Esophagus muscularis mucosa (tissue), 4 donors: ENCODE measurements around the gene ZNF407. TPM values are rescaled to one million over a fixed set of nuclear protein-coding genes. Genes with fewer than 3 reads are reported as not detected.

Experiments used
- DNase-seq: peaks from one replicate; pipeline ENCODE4 v3.0.0-alpha.2; 2017; ENCODE audit errors: extremely low spot score
- H3K27ac ChIP-seq, 4 donors: fragments of 200-600 bp; sonication (generic); replicated peaks in 1 of 4; 1 replicate in 3 of 4; 2 replicates in 1 of 4; pipeline ENCODE4 v1.5.1; 2016 to 2019; ENCODE audit warnings: mild to moderate bottlenecking in 1 of 4
- H3K27me3 ChIP-seq, 4 donors: fragments of 200-600 bp; sonication (generic); one replicate each; pipeline versions ENCODE4 v1.5.1 to v1.6.0; 2016 to 2019
- H3K36me3 ChIP-seq, 4 donors: fragments of 200-600 bp; sonication (generic); one replicate each; pipeline ENCODE4 v1.5.1; 2016 to 2019
- H3K4me1 ChIP-seq, 4 donors: fragments of 200-600 bp; sonication (generic); one replicate each; pipeline ENCODE4 v1.5.1; 2016 to 2019
- H3K4me3 ChIP-seq, 4 donors: fragments of 200-600 bp; sonication (generic); 1 replicate in 2 of 4; 2 replicates in 2 of 4; pipeline ENCODE4 v1.5.1; 2016 to 2019; ENCODE audit warnings: mild to moderate bottlenecking in 4 of 4, moderate library complexity in 1 of 4
- H3K9me3 ChIP-seq, 4 donors: fragments of 200-600 bp; sonication (generic); 1 replicate in 3 of 4; 2 replicates in 1 of 4; pipeline ENCODE4 v1.5.1; 2016 to 2019
- EP300 ChIP-seq: sonication (generic); formaldehyde crosslinking; IDR thresholded peaks from one replicate; pipeline ENCODE4 v1.6.1; 2017; ENCODE audit warnings: antibody characterized with exemption
- POLR2A ChIP-seq: fragments of 450-650 bp; IDR thresholded peaks from one replicate; pipeline ENCODE4 v1.6.1; 2017; ENCODE audit warnings: antibody characterized with exemption, moderate library complexity, mild to moderate bottlenecking, low read depth
- POLR2AphosphoS5 ChIP-seq, 2 donors: sonication (generic); formaldehyde crosslinking; IDR thresholded peaks; one replicate each; pipeline ENCODE4 v1.6.1; 2017; ENCODE audit warnings: antibody characterized with exemption in 2 of 2
- WGBS: methylation state at CpG from one replicate; pipeline ENCODE4 v1.1.5; 2018; 5-methylcytosine and 5-hydroxymethylcytosine counted together
- intact Hi-C: fragments of 100-400 bp; cut with DNase I; formaldehyde crosslinking; loops from one replicate; pipeline ENCODE4 v1.15.1; 2023
- total RNA-seq, 4 donors: library from RNA; depleted of rRNA; stranded (reverse); fragments of >200 nt; gene quantifications; one replicate each; pipeline versions ENCODE4 v1.1.0 to v1.2.1, GENCODE V29; 2016
- TF ChIP-seq, protein P1 (sequence below), 3 experiments: fragments of 200-600 bp in 2 of 3; fragments of 450-650 bp in 1 of 3; sonication (generic) in 2 of 3; IDR thresholded peaks; one replicate each; pipeline ENCODE4 v1.5.1; 2017 to 2019; ENCODE audit warnings: antibody characterized with exemption in 3 of 3, mild to moderate bottlenecking in 2 of 3, moderate library complexity in 1 of 3

Gene ZNF407
- total RNA-seq, 4 donors from 2014 or later, result 13.9 to 19.1 (median 17.2) TPM

DNA sequence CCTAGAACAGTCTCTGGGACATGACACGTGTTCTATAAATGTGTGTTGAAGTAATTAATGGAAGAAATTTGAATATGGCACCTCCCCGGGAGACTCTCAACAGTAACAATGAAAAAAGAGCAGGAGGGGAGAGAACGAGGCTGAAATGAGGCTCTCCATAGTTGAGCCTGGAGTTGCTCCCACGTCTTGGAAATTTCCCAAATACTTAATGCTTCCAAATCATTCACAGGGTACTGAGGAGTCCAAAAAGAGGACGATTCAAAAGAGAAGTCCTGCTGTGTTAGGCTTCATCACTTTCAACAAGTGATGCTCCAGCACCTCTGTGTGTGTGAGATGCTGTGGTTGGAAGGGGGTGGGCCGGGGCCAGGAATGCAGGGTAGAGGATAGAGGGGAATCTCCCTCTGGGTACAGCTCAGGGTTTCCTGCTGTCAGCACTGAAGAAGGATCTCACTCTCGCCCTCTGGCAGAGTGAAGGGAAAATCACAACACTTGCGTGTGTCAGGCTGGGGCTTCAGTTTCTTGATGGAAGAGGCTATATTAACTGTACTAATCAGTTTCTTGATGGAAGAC lies 18.1 kb upstream of the ZNF407 start:
- no peaks in the 10 kb centered on the region for H3K9me3 ChIP-seq
- no peak overlapping the region for H3K4me3 ChIP-seq
- TF ChIP-seq POLR2A, result no peak
- TF ChIP-seq, protein P1, sequence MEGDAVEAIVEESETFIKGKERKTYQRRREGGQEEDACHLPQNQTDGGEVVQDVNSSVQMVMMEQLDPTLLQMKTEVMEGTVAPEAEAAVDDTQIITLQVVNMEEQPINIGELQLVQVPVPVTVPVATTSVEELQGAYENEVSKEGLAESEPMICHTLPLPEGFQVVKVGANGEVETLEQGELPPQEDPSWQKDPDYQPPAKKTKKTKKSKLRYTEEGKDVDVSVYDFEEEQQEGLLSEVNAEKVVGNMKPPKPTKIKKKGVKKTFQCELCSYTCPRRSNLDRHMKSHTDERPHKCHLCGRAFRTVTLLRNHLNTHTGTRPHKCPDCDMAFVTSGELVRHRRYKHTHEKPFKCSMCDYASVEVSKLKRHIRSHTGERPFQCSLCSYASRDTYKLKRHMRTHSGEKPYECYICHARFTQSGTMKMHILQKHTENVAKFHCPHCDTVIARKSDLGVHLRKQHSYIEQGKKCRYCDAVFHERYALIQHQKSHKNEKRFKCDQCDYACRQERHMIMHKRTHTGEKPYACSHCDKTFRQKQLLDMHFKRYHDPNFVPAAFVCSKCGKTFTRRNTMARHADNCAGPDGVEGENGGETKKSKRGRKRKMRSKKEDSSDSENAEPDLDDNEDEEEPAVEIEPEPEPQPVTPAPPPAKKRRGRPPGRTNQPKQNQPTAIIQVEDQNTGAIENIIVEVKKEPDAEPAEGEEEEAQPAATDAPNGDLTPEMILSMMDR (IDR thresholded peaks at IDR 0.05), result no peak
- no peaks in the 10 kb centered on the region for H3K36me3 ChIP-seq
- DNase-seq, result no peak
- H3K27me3 ChIP-seq, result peaks cover 0 to 40% (median 0%) of the 10 kb centered on the region in 4 donors
- 27% methylated on average over 8 of the region's 8 CpGs for WGBS
- intact Hi-C loops, result no loop called here
- H3K4me1 ChIP-seq, result no peaks in the 10 kb centered on the region
- H3K27ac ChIP-seq, result no peak overlapping the region

DNA sequence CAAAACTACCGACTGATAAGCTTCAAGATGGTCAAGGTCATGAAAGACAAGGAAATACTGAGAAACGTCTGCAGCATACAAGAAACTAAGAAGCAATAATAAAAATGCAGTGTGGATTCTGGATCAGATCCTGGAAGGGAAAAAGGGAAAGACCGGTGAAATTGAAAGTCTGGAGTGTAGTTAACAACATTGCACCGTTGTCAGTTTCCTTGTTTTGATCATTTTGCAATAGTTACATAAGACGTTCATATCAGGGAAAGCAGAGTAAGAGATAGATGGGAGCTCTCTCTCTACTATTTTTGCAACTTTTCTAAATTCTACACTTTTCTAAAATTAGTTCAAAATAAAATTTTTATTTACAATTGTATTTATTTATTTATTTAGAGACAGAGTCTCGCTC lies 15.0 kb upstream of the ZNF407 start:
- H3K27me3 ChIP-seq, result peaks cover 0 to 45% (median 0%) of the 10 kb centered on the region in 4 donors

DNA sequence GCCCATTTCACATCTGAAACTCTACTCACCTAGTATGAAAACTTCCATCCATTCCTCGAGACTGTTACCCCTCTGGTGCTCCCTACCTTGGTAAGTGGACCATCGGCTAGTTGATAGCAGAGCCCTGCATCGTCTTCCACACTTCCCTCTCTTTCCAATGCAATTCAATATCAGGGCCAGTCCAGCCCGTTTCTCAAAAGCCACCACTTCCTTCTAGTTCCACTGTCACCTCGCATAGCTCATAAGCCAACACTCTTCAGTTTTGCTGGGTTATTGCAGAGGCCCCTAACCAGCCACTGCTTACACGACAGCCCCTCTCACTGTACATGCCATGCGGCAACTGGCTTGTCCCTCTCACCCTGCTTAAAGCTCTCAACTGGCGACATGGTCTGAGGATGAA lies 10.2 kb upstream of the ZNF407 start:
- Histone ChIP-seq H3K27ac (no peak overlapping the region), H3K27me3 (peaks cover 0 to 8% (median 0%) of the 10 kb centered on the region in 4 donors), H3K4me3 (no peak overlapping the region), H3K4me1 (no peaks in the 10 kb centered on the region), H3K9me3 (no peaks in the 10 kb centered on the region), H3K36me3 (no peaks in the 10 kb centered on the region)
- 78% methylated on average over 8 of the region's 8 CpGs for WGBS
- no peak for DNase-seq
- intact Hi-C loops, result no loop called here
- TF ChIP-seq, protein P1 (IDR thresholded peaks at IDR 0.05), result no peak
- TF ChIP-seq POLR2AphosphoS5 (IDR thresholded peaks at IDR 0.05), result no peak
- TF ChIP-seq EP300, result no peak
- TF ChIP-seq POLR2A, result no peak

More for the DNA sequence above, 15.0 kb upstream of the ZNF407 start:
- Histone ChIP-seq H3K9me3 (no peaks in the 10 kb centered on the region), H3K4me1 (no peaks in the 10 kb centered on the region), H3K4me3 (no peak overlapping the region), H3K27ac (no peak overlapping the region), H3K36me3 (no peaks in the 10 kb centered on the region)
- intact Hi-C loops, result no loop called here
- 75% methylated on average over 6 of the region's 6 CpGs for WGBS
- DNase-seq, result no peak
- TF ChIP-seq, protein P1 (IDR thresholded peaks at IDR 0.05), result no peak
- TF ChIP-seq POLR2AphosphoS5 (IDR thresholded peaks at IDR 0.05) (no peak), EP300 (no peak), POLR2A (no peak)

DNA sequence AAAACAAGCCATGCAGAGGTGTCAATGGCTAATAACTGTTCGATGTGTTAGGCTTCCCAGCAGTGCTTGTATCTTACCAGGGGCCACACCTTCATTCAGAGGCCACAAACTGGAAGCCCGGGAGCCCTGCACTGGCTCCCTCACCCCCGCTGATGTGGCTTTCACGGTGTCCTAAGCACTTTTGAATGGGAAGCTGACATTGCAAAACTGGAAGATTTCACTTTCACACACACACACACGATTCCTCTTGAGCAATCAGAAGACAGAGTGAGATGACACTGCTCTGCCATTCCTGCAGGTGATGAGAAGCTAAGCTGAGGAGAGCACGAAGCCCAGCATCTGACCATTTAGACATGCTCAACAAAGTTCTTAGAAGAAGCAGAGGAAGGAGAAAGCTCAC lies 8.6 kb upstream of the ZNF407 start:
- WGBS, result 59% methylated on average over 6 of the region's 6 CpGs
- Histone ChIP-seq H3K27me3 (peaks cover 0 to 5% (median 0%) of the 10 kb centered on the region in 4 donors), H3K27ac (no peak overlapping the region), H3K4me3 (no peak overlapping the region), H3K36me3 (peaks cover 0 to 11% (median 3%) of the 10 kb centered on the region in 4 donors), H3K4me1 (no peaks in the 10 kb centered on the region), H3K9me3 (no peaks in the 10 kb centered on the region)
- TF ChIP-seq POLR2AphosphoS5 (IDR thresholded peaks at IDR 0.05) (no peak), EP300 (no peak), POLR2A (no peak)
- TF ChIP-seq, protein P1 (IDR thresholded peaks at IDR 0.05), result no peak
- intact Hi-C loops, result no loop called here
- DNase-seq, result peak; percentile 50

DNA sequence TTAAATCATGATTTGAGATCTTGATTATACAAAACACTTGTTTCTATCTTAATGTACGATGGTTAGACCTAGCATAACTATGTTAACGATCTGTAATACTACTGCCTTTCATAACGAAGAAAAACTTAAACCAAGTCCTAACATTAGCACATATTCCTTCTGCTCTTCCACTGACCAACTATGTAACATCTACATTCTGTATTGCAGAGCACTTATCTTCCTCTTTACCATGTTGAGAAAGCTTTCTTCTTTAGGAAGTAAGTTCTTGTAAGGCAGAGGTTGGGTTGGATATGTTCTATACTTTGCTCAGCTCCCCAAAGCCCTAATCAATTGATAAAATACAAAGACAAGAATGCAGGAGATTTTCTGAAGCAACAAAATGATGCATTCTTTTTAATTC lies 7.9 kb upstream of the ZNF407 start:
- peaks cover 0 to 5% (median 0%) of the 10 kb centered on the region in 4 donors for H3K27me3 ChIP-seq
- TF ChIP-seq POLR2A, result no peak
- TF ChIP-seq POLR2AphosphoS5 (IDR thresholded peaks at IDR 0.05), result no peak
- no peak for TF ChIP-seq EP300
- TF ChIP-seq, protein P1 (IDR thresholded peaks at IDR 0.05), result no peak
- 77% methylated on average over 3 of the region's 3 CpGs for WGBS
- no peaks in the 10 kb centered on the region for H3K9me3 ChIP-seq
- peaks cover 0 to 11% (median 5%) of the 10 kb centered on the region in 4 donors for H3K36me3 ChIP-seq
- no peak overlapping the region for H3K4me3 ChIP-seq
- intact Hi-C loops, result loop anchor here (5.0 kb wide), 1 partner anchor 93 kb away; the partner anchor contains the start of gene CNDP2
- DNase-seq, result no peak
- H3K4me1 ChIP-seq, result peaks cover 0 to 3% (median 2%) of the 10 kb centered on the region in 4 donors
- no peak overlapping the region for H3K27ac ChIP-seq
